HG03575 (cell line): ENCODE data around the gene OR2D3.
A peak's percentile ranks its signal among the peaks of the same experiment; 100 is the strongest.
"Not testable (repeated sequence)": the region's sequence is repeated elsewhere in the genome, so short reads cannot be mapped to it uniquely, and the experiment has no call there.

Source experiments
- ATAC-seq: cut with Tn5 transposase; IDR thresholded peaks from one replicate; pipeline ENCODE4 v1.9.1; 2021; ENCODE audit not compliant: unreplicated experiment, insufficient number of reproducible peaks, low FRiP score; ENCODE audit errors: extremely low read depth

The OR2D3 gene

GRCh38 chr11:6920702-6921101 is at the start of gene OR2D3:
OR2D3 (plus strand) TSS chr11:6921002; CDS start chr11:6921002, 0 bp downstream.
- no peak for ATAC-seq

DNA sequence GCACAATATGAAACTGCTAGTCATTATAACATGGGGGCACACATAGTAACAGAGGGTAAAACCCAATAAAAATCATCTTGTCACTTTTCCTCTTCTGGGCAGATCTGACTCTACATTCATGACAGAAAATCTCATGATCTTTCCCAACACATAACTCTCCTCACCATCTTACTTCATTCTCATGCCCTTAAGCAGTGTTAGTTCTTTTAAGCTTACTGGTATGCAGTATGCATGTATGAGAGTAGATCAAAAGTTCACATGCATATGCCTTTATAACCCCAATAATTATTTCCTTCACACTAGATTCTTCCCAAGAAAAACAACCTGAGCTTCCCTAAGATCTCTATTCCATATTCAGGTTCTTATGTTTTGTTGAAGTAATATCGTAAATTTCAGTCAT is 49.5 kb upstream of the OR2D3 start:
- ATAC-seq = no peak

GRCh38 chr11:6875761-6876160 is 45.0 kb upstream of the OR2D3 start:
- no peak for ATAC-seq

- no peak for ATAC-seq
These were observed 44.5 kb upstream of the OR2D3 start, which contains the start of gene OR10A4 for GRCh38 chr11:6876325-6876724. OR10A4 (plus strand) TSS chr11:6876625; CDS start chr11:6876648, 23 bp downstream.

DNA sequence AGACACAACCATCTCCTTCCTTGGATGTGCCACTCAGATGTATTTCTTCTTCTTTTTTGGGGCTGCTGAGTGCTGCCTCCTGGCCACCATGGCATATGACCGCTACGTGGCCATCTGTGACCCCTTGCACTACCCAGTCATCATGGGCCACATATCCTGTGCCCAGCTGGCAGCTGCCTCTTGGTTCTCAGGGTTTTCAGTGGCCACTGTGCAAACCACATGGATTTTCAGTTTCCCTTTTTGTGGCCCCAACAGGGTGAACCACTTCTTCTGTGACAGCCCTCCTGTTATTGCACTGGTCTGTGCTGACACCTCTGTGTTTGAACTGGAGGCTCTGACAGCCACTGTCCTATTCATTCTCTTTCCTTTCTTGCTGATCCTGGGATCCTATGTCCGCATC is 43.9 kb upstream of the OR2D3 start:
- ATAC-seq = no peak

DNA sequence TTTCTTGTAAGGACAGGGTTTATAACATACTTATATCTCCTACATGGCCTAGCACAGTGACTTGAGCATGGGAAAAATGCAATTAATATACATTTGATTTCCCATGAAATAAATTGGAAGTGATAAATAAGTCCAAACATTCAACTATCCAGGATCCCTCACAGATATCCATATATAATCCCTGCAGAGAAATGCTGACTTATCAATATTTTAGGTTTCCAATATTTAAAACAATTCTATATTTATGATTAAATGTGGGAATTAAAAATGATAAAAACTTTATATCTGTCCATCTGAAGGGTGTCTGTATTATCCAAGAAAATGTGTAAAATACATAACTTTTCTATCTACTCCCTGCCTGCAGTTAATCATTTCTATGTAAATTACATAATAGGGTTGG is 38.1 kb upstream of the OR2D3 start:
- ATAC-seq = no peak

- not testable (repeated sequence) for ATAC-seq
These were observed 33.1 kb upstream of the OR2D3 start for GRCh38 chr11:6887711-6888110.

- ATAC-seq = no peak
These were observed 32.0 kb upstream of the OR2D3 start for GRCh38 chr11:6888830-6889229.

DNA sequence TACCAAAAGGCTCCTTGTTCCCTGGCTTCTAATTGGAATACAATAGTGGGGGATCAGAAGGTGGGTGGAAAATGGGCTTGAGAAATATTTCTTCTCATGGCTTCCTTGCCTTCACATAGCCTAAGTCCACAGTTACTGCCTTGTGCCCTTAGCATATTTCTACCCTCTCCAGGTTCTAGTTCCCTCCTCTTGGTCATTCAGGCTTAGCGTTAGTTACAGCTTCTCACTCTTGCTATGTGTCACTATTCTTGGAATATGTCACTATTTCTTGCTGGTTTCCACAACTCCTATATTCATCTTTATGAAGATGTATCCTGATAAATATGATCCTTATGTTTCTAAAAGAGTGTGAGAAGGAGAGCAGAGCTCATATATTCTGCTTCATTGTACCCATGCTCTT is 31.0 kb upstream of the OR2D3 start:
- ATAC-seq = no peak

- ATAC-seq = no peak
These were observed 28.4 kb upstream of the OR2D3 start, which contains the start of gene OR2D2 for GRCh38 chr11:6892400-6892799. OR2D2 (minus strand) TSS chr11:6892500; CDS start chr11:6892500, 0 bp downstream.

GRCh38 chr11:6894097-6894496 is 26.7 kb upstream of the OR2D3 start:
- ATAC-seq = no peak

DNA sequence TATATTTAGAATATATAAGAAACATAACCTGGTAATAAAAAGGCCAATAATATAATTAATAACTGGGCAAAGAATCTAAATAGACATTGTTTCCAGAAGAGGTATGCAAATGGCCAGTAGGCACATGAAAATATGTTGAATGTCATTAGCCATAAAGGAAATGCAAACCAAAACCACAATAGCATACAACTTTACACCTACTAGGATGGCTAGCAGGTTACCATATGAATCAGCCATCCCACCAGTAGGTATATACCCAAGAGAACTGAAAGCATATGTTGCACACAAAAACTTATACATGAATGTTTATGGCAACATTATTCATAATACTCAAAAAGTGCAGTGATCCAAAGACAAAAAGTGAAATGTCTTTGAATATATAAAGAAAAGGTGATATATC is 25.8 kb upstream of the OR2D3 start:
- ATAC-seq = peak; percentile 61

DNA sequence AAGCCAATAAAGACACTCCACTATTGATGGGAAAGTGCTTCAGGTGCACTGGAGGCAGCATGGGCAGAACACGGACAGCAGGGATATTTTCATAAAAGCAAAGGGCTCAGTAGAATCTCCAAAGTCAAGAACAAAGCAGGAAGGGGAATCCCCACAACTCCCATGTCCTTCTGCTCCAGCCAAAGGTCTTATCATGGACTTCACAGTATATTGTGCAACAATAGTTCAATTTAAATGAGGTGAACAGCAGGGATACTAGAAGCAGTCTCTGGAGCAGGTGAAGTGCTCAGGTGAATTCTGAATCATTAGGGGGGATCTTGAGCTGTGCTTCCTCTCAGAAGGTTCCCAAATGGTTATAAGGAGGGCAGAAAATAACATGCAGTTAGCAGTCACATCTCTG is 21.9 kb upstream of the OR2D3 start:
- no peak for ATAC-seq

DNA sequence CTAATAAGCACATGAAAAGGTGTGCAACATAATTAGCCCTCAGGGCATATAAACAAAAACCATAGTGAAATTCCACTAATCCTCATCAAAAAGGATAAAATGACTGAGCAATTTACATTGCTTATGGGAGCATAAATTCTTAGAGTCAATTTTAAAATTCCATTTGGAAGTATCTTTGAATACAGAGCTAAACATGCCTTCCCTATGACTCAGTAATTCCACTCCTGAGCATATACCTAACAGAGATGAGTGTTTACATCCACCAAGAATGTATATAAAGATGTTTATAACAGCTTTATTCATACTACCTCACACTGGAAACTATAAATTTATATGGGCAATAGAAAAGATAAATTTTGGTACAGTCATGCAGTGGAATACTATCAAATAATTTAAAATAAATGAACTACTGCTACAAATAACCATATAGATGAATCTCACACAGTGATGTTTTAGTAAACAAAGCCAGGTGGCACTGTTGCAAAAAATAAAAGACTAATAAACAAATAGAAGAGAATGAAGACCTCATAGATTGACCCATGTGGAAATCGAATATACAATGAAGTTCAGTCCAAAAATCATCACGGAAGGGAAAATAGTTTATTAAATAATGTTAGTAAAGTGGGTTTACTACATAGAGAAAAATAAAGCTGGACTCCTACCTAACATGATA is 20.3 kb upstream of the OR2D3 start:
- ATAC-seq = no peak

- ATAC-seq = not testable (repeated sequence)
These were observed 16.0 kb upstream of the OR2D3 start for GRCh38 chr11:6904804-6905203.

DNA sequence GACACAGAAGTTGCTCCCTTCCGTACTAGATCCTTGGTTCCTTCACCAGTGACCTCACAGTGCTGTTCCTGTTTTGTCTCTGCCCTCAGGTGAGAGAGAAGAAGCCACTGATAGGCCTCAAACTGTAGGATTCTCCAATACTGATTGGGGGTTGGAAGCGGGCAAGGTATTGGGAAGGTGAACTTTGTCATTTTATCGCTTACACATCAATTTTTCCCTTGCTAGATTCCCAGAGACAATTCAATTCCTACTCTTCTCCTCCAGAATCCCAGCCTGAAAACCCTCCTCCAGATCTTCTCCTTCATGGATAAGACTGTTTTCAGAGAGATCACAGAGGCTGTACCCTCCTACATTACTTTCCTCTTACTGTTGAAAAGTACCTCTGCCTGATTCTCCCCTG is 9.4 kb upstream of the OR2D3 start:
- ATAC-seq = no peak

DNA sequence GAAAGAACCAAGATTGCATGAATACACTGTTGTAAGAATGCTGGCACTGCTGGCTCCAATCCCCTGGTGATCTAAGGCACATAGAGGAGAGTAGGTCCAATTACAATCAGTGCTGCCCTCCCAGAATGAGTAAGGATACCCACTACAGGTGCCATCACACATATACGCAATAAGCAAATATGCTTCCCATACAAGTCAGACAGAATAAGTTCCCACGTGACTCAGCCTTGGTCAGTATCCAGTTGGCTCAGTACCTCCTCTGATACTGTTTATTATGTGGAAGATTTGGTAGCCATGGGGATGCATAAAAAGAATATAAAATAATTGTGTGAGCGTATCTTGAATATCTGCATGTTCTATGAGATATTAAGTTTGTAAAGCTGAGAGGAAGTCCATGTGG is 8.9 kb upstream of the OR2D3 start:
- ATAC-seq = no peak

DNA sequence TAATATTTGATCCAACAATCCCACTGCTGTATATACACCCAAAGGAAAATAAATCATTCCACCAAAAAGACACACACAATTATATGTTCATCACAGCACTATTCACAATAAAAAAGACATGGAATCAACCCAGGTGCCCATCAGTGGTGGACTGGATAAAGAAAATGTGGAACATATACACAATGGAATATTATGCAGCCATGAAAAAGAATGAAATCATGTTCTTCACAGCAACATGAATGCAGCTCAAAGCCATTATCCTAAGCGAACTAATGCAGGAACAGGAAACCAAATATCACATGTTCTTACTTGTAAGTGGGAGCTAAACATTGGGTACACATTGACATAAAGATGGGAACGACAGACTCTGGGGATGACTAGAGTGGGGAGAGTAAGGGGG is 1.1 kb upstream of the OR2D3 start:
- ATAC-seq = no peak

DNA sequence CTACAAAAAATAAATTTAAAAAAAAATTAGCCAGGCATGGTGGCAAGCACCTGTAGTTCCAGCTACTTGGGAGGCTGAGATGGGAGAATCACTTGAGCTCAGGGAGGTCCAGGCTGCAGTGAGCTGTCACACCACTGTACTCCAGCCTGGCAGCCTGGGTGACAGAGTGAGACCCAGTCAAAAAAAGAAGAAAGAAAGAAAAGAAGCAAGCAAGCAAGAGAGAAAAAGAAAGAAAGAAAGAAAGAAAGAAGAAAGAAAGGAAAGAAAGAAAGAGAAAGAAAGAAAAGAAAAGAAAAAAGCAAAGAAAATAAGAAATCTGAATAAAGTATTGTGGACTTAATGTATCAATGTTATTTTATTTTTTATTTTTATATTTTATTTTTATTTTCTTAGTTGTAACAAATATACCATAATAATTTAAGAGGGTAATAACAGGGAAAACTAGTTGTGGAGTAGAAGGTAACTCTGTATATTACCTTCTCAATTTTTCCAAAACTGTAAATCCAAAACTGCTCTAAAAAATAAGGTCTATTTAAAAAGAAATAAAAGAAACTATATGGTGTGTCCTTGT is 4.3 kb downstream of the OR2D3 start:
- ATAC-seq = no peak

DNA sequence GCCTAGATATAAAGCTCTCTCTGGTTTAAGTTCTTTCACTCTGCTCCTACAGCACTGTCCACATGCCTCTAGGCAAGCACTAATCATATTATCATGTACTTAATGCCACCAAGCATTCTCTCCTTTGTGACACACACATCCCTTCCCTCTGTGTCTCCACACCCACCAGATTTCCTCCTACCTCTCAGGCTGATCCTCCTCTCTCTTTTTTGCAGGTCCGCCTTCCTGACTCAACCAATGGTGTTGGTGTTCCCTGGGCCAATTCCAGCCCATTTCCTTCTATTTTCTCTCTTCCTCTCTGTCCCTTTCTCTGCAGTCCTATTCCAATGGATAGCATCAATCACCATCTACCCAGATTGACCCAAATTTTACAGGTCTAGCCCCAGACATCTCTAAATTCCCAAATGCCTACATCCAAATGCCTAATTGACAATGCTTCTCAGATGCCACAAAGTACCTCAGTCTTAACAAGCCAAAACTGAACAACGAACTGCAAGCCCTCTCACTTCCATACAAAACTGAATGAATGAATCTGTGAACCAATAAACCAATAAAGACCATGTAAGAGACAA is 4.9 kb downstream of the OR2D3 start:
- no peak for ATAC-seq
